GM12874 (cell line): ENCODE data around the gene TADA2B.

Experiments used
- CTCF ChIP-seq: IDR thresholded peaks from 2 replicates; pipeline ENCODE4 v1.5.1; 2011; ENCODE audit warnings: low read depth, mild to moderate bottlenecking, control low read depth, low read length, moderate library complexity; ENCODE audit not compliant: insufficient read depth

Gene TADA2B

GRCh38 chr4:7043284-7044136, at the start of gene TADA2B:
TSS of gene TADA2B (plus strand) at chr4:7043372. CDS start at chr4:7043580, 208 bp downstream.
- TF ChIP-seq CTCF: peak; percentile 57; the same call in 1 of the 2 replicates

GRCh38 chr4:6996481-6996880, 46.7 kb upstream of the TADA2B start:
- TF ChIP-seq CTCF: no peak

- no peak for TF ChIP-seq CTCF
These were observed 43.7 kb upstream of the TADA2B start for GRCh38 chr4:6999172-7000086.

GRCh38 chr4:7000421-7001176, 42.6 kb upstream of the TADA2B start:
- TF ChIP-seq CTCF: no peak

GRCh38 chr4:7001271-7001670, 41.9 kb upstream of the TADA2B start:
- no peak for TF ChIP-seq CTCF

- TF ChIP-seq CTCF: no peak
These were observed 40.8 kb upstream of the TADA2B start for GRCh38 chr4:7002336-7002735.
